Right lobe of liver (tissue), 6 donors: ENCODE data around the gene OBP2A. TPM values are rescaled to one million over a fixed set of nuclear protein-coding genes. Genes with fewer than 3 reads are reported as not detected.

Experiments used
- ATAC-seq, 4 donors: fragments of 200-7000 bp; cut with Tn5 transposase; one replicate each; pipeline ENCODE4 v1.9.1; 2020; ENCODE audit warnings: mild to moderate bottlenecking in 4 of 4, moderate library complexity in 4 of 4
- DNase-seq, 3 donors: peaks; one replicate each; pipeline ENCODE4 v3.0.0-alpha.2; 2020
- H3K27ac ChIP-seq, 3 donors: fragments of 200-600 bp; one replicate each; pipeline ENCODE4 v1.8.0; 2022
- H3K27me3 ChIP-seq, 2 donors: fragments of 200-600 bp; one replicate each; pipeline ENCODE4 v1.8.0; 2022
- H3K36me3 ChIP-seq, 4 donors: fragments of 200-600 bp; sonication (generic) in 1 of 4; one replicate each; pipeline versions ENCODE4 v1.5.1 to v1.8.0; 2017 to 2022; ENCODE audit warnings: control low read depth in 1 of 4
- H3K4me1 ChIP-seq, 4 donors: fragments of 200-600 bp; sonication (generic) in 1 of 4; one replicate each; pipeline versions ENCODE4 v1.5.1 to v1.8.0; 2017 to 2022; ENCODE audit warnings: control low read depth in 1 of 4
- H3K4me3 ChIP-seq, 3 donors: fragments of 200-600 bp; one replicate each; pipeline ENCODE4 v1.8.0; 2022
- H3K9me3 ChIP-seq, 4 donors: fragments of 200-600 bp; sonication (generic) in 1 of 4; one replicate each; pipeline versions ENCODE4 v1.5.1 to v1.8.0; 2017 to 2022; ENCODE audit warnings: control low read depth in 1 of 4
- POLR2A ChIP-seq: fragments of 450-650 bp; IDR thresholded peaks from one replicate; pipeline ENCODE4 v1.6.1; 2017; ENCODE audit warnings: antibody characterized with exemption, mild to moderate bottlenecking
- WGBS: methylation state at CpG from one replicate; pipeline ENCODE4 v1.1.6; 2018; ENCODE audit warnings: low coverage, low lambda C conversion rate; ENCODE audit not compliant: insufficient coverage; ENCODE audit errors: missing lambda C conversion rate; 5-methylcytosine and 5-hydroxymethylcytosine counted together
- intact Hi-C, 2 donors: fragments of 100-400 bp; cut with DNase I; formaldehyde crosslinking; loops; one replicate each; pipeline versions ENCODE4 v1.11.2 to v1.14.1; 2022
- total RNA-seq, 6 experiments: library from RNA; depleted of rRNA in 2 of 6; stranded (reverse); fragments of >200 nt in 2 of 6; fragmentation: NEBNext Ultra II Directional in 3 of 6; extraction: Animal tissue kit (Norgen Biotek cat#: 25700) in 3 of 6; gene quantifications; one replicate each; pipeline versions ENCODE4 v1.1.0 to v1.2.4, GENCODE V29; 2016 to 2023
- TF ChIP-seq, protein P1 (sequence below), 4 donors: fragments of 200-600 bp in 3 of 4; fragments of 450-650 bp in 1 of 4; IDR thresholded peaks; one replicate each; pipeline versions ENCODE4 v1.5.1 to v1.8.0; 2016 to 2022; ENCODE audit warnings: antibody characterized with exemption in 4 of 4, mild to moderate bottlenecking in 2 of 4
- donor health status: DM: no; HTN: yes; CAD: no.
- donor health status: DM: no; HTN: no; CAD: no.
- donor health status: DM: no; HTN: no; CAD: no.
- donor health status: DM: no; HTN: yes; CAD: no.
- donor health status: DM: no; HTN: yes; CAD: no.

The OBP2A gene
- total RNA-seq, 6 experiments from 2014 or later, result not detected

DNA sequence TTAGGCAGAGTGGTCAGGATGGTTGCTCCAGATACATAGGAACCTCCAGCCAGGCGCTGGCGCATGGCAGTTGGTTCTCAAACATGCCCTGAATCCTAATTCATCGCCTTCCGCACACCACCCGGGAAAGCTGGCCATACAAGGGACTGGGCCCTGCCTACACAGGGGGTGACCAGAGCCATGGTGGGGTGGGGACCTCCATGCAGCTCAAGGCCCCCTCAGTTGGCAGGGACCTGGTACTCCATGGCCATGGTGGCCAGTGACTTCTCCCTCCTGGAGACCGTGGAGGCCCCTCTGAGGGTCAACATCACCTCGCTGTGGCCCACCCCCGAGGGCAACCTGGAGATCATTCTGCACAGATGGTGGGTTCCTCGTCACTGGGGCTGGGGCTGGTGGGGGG lies 42.4 kb downstream of the OBP2A start:
- no peaks in the 10 kb centered on the region for H3K36me3 ChIP-seq
- TF ChIP-seq POLR2A, result no peak
- TF ChIP-seq, protein P1, sequence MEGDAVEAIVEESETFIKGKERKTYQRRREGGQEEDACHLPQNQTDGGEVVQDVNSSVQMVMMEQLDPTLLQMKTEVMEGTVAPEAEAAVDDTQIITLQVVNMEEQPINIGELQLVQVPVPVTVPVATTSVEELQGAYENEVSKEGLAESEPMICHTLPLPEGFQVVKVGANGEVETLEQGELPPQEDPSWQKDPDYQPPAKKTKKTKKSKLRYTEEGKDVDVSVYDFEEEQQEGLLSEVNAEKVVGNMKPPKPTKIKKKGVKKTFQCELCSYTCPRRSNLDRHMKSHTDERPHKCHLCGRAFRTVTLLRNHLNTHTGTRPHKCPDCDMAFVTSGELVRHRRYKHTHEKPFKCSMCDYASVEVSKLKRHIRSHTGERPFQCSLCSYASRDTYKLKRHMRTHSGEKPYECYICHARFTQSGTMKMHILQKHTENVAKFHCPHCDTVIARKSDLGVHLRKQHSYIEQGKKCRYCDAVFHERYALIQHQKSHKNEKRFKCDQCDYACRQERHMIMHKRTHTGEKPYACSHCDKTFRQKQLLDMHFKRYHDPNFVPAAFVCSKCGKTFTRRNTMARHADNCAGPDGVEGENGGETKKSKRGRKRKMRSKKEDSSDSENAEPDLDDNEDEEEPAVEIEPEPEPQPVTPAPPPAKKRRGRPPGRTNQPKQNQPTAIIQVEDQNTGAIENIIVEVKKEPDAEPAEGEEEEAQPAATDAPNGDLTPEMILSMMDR (IDR thresholded peaks at IDR 0.05), result no peak
- DNase-seq, result peak in 1 of 3 donors; percentile 26
- intact Hi-C loops, result no loop called here
- no peak overlapping the region for H3K27ac ChIP-seq
- H3K4me3 ChIP-seq, result no peak overlapping the region
- ATAC-seq, result no peak
- no peaks in the 10 kb centered on the region for H3K9me3 ChIP-seq
- H3K27me3 ChIP-seq, result no peaks in the 10 kb centered on the region
- H3K4me1 ChIP-seq, result no peaks in the 10 kb centered on the region
- 100% methylated on average over 1 of the region's 9 CpGs for WGBS

DNA sequence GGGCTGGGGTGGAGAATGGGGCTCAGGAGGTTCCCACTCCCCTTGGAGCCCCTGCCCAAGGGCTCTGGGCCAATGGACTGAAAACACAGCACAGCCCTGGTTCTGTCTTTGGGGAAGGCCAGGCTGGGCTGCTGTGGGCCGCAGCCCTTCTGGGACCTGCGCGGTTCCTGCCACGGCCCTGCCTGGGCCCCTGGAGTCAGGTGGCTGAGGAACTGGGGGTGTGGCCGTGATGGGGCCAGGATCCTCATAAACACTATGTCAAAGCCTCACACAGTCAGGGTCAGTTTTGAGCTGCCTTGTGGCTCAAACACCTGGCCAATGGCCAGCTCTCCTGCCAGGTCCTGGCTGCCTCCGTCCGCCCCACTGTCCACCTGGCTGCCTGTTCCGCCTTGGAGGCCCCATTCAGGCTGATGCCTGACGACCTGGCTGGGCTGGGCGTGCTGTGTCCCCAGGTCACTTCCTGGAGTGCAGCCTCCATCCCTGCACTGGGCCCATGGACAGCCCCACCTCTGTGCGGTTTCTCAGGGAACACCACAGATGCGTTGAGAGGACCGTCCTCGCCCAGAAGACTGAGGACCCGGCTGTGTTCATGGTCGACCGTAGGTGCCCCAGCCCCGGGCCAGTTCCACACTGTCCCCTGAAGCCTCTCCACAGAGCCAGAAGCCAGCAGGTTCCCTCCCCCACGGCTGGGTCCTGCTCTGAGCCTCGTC lies 43.1 kb downstream of the OBP2A start:
- ATAC-seq, result peak in 1 of 4 donors; percentile 8
- H3K27ac ChIP-seq, result no peak overlapping the region
- TF ChIP-seq POLR2A, result no peak
- TF ChIP-seq, protein P1 (IDR thresholded peaks at IDR 0.05), result no peak
- H3K27me3 ChIP-seq, result no peaks in the 10 kb centered on the region
- WGBS, result no CpG with 5 or more reads among the region's 20 CpGs
- H3K4me1 ChIP-seq, result no peaks in the 10 kb centered on the region
- no peak overlapping the region for H3K4me3 ChIP-seq
- no peaks in the 10 kb centered on the region for H3K36me3 ChIP-seq
- intact Hi-C loops, result no loop called here
- no peaks in the 10 kb centered on the region for H3K9me3 ChIP-seq
- peak in 1 of 3 donors; percentile 41 for DNase-seq

DNA sequence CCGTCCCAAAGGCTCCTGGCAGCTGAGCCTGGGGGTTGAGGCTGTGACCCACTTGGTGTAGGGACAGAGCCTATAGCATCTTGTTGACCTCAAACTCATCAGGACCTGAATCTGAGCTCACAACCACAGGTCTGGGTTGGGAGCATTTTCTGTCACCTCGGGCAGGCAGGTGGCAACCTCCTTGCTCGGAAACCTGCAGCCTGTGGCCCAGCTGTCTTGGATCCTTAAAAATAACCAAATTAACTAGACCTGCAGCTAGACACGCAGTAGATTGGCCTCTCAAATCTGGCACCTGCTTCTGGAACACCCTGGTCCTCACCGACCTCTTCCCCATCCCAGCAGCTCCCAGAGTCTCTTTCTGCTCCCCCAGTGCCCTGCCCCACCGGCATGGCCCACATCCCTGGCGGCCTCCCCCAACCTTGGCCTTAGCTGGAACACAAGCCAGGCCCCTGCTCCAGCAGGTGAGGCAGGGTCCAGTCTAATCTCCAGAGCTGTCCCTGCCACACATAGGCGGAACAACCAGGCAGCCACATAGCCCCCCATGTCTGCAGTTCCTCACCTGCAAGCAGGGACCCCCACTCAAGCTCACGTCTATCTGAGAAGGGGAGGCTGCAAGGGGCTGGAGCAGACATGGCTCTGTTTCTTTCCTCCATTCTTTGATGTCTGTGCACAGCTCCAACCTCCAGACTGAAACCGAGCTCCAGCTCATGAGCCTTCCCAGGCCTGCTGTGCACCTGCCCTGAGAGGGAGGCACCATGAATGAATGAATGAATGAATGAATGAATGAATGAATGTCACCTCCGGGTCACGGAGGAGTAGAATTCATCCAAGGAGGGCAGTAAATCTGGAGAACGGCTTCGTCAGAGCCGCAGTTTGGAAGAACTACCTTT lies 43.9 kb downstream of the OBP2A start:
- no peaks in the 10 kb centered on the region for H3K4me1 ChIP-seq
- DNase-seq (peak in 1 of 3 donors; percentile 25), ATAC-seq (no peak)
- no peaks in the 10 kb centered on the region for H3K27me3 ChIP-seq
- H3K27ac ChIP-seq, result no peak overlapping the region
- H3K9me3 ChIP-seq, result no peaks in the 10 kb centered on the region
- no peak for TF ChIP-seq POLR2A
- TF ChIP-seq, protein P1 (IDR thresholded peaks at IDR 0.05), result no peak
- WGBS, result 29% methylated on average over 2 of the region's 15 CpGs
- no peak overlapping the region for H3K4me3 ChIP-seq
- intact Hi-C loops, result no loop called here
- H3K36me3 ChIP-seq, result no peaks in the 10 kb centered on the region

DNA sequence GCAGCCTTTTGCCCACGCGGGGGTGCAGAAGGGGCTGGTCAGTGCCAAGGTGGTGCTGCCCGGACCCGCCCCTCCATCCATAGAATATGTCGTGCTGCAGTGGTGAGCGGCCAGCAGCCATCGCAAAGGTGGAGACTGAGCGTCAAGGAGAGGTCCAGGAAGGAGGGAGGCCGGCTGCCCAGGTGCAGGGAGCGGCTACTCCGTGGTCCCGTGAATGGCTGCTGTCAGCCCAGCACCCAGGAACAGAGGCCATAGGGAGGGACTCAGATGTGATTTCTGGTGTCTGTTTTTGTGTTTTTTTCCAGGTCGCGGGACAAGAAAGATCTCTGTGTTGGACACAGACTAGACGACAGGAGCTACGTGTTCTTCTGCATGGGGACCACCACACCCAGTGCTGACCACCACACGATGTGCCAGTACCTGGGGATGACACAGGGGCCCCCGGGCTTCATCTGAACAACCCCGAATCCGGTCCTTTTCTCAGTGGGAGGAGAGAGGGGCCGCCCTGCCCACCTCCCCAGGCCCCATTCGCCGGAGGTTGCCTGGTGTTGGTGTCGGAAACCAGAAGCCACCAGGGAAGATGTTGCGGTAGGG lies 44.7 kb downstream of the OBP2A start:
- no peak for ATAC-seq
- H3K4me3 ChIP-seq, result no peak overlapping the region
- peak in 1 of 3 donors; percentile 32 for DNase-seq

More for the DNA sequence above, 44.7 kb downstream of the OBP2A start:
- Histone ChIP-seq H3K4me1 (no peaks in the 10 kb centered on the region), H3K9me3 (no peaks in the 10 kb centered on the region), H3K36me3 (no peaks in the 10 kb centered on the region), H3K27me3 (no peaks in the 10 kb centered on the region), H3K27ac (no peak overlapping the region)
- 78% methylated on average over 17 of the region's 25 CpGs for WGBS
- intact Hi-C loops, result no loop called here
- no peak for TF ChIP-seq POLR2A
- TF ChIP-seq, protein P1 (IDR thresholded peaks at IDR 0.05), result no peak
